T-helper 1 cell (primary cell): ENCODE data around the gene CNR2.
"Not testable (repeated sequence)": the region's sequence is repeated elsewhere in the genome, so short reads cannot be mapped to it uniquely, and the experiment has no call there.

Experiments
- DNase-seq, 5 donors: peaks; one replicate each; pipeline ENCODE4 v3.0.0-alpha.2; 2012 to 2020

CNR2 gene

DNA sequence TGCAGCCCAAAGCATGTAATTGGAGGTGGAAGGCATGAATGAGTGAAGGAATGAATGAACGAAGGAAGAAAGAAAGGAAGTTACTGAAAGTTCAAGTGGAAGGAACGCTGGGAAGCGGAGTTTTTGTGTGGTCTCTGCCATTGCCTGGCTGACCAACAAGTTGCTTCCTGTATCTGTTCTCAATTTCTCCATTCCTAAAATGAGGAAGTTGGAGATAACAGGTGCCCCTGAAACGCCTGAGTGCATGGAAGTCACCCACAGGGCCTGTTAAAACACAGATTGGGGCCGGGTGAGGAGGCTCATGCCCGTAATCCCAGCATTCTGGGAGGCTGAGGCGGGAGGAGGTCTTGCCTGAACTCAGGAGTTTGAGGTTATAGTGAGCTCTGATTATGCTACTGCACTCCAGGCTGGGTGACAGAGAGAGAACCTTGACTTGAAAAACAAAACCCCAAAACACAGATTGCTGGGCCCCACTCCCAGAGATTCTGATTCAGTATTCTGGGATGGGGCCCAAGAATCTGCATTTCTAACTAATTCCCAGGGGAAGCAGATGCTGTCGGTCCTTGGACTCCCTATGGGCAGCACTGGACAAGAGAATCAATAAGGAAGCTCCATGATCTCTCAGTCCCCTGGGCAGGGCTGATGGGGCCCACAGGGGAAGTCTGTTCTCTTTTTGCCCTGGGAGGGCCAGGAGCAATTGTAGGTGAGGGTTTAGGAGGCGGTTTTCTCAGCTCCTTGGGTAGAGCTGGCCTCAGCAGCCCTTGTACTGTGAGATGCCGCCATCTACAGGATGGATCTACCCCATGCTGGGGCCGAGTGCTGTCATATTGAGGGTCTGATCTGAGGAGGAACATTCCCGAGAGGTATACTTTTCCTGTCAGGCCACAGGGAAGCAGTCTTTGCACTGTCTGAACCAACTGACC is 3.3 kb upstream of the CNR2 start:
- DNase-seq, result peak in 3 of 5 donors; percentile 18 to 41 (median 27)

DNA sequence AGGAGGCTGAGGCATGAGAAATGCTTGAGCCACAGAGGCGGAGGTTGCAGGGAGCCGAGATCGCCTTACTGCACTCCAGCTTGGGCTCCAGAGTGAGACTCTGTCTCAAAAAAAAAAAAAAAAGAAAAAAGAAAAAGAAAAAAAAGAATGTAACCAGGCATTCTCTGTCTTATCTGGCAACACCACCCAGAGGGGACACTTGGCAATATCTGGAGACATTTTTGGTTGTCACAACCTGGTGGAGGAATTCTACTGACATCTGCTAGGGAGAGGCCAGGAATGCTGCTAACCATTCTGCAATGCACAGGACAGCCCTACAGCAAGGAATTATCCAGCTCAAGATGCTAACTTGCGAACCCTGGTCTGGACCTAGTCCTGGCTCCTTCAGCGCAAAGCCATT is 2.3 kb upstream of the CNR2 start:
- DNase-seq, result no peak

DNA sequence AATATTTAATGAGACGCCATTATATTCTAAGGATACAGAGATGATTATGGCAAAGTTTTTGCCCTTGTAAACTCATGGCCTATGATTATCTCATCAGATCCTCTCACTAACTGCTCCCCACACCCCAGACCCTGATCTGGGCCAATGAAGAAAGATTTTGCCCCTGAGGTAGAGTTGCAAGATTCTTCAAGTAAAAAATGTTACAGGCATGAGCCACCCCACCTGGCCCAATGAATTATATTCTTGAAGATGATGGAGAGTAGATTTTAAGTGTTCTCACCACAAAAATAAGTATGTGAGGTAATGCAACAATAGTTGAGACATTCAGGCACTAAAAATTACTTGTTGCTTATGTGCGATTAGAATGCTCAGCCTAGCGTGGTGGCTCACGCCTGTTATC is 1.8 kb upstream of the CNR2 start:
- DNase-seq, result no peak

DNA sequence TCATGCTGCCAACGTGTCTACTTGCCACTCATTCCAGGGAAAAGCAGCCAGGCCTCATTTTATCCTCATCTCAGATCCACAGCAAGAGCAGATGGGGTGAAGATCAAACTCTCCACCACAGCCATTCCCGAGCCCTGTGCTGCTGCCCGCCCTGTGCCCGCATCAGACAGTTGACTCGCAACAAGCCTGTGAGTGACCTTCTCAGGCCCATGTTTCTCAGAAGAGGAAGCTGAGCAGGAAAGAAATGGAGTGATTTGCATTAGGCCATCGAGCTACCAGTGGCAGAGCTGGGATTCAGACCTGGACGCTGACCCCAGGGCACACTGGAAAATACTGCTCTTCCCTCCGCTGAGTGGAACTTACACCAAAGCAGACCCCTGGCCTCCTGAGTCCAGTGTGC is 1.2 kb downstream of the CNR2 start:
- no peak for DNase-seq

DNA sequence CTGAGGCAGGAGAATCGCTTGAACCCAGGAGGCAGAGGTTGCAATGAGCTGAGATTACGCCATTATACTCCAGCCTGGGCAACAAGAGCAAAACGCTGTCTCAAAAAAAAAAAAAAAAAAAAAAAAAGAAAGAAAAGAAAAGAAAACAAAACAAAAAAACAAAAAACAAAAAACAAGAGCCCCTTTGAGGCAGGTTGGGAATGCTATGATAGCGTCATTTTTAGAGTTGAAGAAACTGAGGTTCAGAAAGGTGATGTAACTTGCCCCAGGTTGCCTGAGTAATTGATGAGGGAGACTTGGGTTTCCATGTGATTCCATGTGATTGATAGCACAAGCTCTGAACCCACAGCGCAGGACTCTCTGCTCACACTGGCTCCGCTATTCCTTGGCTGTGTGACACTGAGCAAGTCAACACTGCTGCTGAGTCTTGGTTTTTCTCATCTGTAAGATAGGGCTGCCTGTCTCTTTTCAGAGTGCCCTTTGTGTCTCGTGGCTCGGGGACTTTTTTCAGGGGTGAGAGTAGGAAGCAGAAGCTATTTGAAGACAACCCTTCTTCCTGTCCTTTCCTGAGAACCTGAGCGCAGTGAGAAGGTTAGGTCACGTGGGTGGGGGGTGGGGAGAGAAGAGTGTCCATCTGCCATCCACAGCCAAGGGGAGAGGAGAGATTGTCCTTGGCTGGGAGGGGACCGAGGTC is 2.5 kb downstream of the CNR2 start:
- DNase-seq, result no peak

DNA sequence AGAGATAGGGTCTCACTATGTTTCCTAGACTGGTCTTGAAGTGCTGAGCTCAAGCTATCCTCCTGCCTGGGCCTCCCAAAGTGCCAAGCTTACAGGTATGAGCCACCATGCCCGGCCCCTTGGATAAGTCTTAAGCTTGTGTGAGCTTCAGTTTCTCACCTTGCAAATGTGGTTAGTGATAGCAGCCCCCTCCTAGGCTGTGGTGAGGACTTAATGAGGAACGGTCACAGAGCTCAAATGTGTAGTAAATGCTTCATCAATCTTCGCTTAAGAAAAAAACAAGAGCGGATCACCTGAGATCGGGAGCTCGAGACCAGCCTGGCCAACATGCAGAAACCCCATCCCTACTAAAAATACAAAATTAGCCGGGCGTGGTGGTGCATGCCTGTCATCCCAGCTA is 3.0 kb downstream of the CNR2 start:
- no peak for DNase-seq

DNA sequence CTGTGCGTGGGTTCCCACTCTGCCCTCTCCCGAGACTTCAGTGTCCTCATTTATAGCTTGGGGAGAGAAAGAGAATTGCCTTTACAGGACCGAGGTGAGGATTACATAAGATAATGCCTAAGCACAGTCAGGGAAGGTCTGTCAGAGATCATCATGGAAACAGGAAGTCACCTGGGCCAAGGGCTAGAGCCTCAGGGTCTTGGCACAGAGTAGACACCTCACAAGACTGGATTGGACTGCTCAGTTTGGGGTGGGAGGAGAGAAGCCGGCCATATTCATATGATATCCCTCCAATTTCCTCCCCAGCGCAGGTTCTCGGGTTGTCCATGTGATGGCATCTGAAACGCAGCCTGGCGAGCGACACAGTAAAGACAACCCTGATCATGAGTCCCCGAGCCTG is 3.8 kb downstream of the CNR2 start:
- no peak for DNase-seq

DNA sequence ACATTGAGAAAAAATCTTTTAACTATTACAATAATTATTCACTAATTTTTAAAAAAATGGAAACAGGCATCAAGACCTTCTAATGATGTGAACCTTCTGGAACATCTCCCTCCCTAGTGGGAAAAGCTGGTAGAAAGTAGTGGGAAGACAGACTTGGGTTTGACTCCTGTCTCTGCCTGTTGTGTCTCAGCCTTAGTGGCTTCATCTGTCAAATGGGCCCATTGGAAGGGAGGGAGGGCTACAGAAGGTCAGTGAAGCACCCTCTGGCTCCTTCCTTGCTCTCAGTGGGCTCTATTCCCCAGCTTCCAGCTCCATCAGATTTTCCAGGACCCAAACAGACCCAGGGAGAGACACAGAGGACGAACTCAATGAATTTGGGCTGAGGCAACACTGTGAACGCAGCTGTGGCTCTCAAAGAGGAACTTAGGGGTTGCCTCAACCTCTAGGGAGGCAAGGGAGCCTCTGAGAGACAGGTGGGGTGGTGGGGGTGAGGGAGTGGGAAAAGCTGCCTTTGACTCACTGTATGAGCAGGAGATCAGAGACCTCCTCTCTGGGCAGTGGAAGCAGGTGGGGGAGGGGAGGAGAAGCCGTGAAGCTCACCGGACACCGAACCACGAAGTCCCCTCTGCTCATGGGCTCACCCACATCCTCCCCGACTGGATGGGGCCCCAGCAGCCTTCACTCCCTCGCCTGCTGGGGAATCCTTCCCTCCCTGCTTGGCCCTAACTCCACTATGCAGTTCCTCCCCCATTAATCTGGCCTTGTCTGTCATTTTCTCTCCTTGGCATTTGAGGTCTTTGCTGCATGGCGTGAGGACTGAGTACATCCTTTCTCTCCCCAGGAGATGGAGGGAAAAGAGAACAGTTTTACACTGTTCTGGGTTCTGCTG is 4.5 kb downstream of the CNR2 start:
- DNase-seq, result peak in 1 of 5 donors; percentile 41

DNA sequence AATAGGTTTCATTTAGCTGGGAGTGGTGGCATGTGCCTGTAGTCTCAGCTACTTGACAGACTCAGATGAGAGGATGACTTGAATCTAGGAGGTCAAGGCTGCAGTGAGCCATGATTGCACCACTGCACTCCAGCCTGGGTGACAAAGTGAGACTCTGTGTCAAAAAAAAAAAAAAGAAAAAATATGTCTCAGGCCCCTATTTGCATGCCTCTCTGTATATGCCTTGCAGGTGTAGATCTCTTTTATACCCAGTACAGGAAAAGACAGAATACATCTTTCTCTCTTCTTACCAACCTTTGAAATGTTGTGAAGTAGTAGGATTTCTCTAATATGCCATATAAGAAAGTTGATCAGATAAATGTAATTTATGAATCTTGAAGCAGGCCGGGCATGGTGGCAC is 6.4 kb downstream of the CNR2 start:
- no peak for DNase-seq

DNA sequence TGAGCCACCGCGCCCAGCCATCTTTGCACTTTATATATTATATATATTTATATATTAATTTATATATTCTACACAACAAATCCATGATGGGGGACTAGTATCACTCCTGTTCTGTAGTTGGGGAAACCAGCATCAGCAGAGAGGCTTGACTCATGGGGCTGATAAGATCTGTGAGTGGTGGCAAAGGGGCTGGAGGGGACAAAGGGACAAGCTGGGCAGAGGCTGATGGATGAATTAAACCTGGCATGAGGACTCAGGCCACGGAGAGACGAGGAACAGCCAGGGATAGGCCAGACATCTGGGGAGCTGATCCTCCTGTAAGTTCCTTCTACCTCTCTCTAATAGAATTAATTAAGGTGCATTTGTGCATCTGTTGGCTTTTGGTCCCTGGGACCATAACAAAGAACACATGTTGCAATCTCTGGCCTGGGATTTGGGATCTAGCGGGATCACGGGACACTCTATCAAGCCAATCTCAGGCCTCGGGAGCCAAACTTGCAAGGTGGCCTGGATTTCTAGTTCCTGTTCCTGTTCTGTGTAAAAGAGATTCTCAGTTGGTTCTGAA is 7.6 kb downstream of the CNR2 start:
- no peak for DNase-seq

DNA sequence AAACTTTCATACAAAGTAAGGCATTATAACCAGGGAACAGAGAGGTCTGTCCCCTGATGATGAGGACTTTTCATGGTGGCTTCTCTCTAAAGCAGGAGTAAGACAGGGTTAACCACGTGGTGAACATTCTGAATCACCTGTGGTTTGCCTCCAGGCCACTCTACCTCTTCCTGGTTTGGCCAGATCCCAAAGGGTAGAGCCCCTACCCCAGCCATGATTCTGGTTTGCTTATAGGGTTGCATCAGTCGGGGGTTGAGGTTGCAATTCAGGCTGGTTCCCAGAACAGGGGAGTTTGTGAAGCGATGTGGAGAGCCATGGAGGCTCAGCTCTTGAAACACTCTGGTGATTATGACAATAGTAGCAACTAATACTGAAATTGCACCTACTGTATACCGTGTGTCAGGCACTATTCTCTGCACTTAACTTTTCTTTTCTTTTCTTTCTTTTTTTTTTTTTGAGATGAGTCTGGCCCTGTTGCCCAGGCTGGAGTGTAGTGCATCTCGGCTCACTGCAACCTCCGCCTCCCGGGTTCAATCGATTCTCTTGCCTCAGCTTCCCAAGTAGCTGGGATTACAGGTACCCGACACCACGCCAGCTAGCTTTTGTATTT is 8.3 kb downstream of the CNR2 start:
- peak in 1 of 5 donors; percentile 64 for DNase-seq

DNA sequence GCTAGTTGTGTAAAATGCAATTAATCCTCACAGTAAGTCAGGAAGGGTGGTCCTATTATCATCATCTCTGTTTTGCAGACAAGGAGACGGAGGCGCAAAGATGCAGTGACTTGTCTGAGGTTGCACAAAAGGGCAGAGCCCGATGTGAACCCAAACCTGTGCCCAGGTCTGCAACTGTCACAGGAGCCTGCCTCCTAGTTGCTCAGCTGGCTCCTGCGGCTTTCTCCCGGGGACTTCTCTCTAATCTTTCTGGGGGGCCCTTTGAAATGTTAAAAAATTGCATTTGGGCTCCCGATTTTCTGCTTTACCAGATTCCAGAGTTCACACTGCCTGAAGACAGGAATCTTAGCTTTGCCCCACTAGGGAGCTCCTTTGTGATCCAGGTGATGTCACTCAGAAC is 9.4 kb downstream of the CNR2 start:
- no peak for DNase-seq

DNA sequence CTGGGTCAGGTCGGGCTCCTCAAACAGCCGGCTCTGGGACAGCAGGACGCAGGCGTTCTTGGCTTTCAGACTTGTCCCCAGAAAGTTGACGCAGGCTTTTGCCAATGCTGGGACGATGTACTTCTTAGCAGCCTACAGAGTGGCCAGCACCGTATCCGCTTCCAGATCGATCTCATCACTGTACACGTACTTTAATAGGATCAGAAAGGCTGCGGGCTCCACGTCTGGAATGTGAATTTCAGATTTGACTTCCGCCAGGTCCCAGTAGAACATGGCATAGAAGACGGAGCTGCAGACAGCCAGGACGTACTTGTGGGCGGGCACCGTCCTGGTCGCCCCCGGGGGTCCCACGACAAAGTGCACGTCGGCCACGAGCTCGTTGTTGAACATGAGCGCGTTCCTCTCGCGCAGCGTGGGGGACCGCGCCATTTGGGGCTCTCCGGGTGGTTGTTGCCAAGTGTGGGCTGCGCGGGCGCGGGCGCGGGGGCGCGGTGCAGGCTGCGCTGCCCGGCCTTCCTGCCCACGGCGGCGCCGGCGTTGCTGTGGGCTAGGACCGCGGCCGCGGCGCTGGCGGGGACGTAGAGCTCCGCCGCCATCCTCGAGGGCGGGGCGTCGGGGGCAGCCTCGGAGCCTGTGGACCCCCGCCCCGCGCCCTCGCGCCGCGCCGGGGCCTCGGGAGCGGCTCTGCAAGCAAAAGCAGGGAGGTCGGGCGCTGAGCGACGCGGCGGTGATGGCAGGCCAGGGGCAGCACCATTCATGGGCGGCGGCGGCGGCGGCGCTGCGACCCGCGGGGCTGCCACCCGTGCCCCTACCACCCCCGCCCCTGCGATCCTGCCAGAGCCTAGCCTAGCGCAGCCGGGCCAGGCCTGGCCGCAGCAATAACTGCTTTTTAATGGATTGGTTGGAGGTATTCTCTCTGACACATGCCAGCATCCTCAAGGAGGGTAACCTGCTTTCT is 10.6 kb downstream of the CNR2 start:
- DNase-seq, result no peak

DNA sequence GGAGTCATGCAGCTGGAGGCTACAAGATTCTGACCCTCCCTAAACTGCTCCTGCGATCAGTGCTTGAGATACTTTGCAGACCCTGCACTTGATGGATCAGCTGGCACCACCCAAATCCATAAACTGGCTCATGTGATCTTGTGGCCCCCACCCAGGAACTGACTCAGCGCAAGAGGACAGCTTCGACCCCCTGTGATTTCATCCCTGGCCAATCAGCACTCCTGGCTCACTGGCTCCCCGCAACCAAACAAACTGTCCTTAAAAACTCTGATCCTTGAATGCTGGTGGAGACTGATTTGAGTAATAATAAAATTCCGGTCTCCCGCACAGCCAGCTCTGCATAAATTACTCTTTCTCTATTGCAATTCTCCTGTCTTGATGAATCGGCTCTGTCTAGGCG is 13.1 kb downstream of the CNR2 start:
- DNase-seq, result not testable (repeated sequence)

DNA sequence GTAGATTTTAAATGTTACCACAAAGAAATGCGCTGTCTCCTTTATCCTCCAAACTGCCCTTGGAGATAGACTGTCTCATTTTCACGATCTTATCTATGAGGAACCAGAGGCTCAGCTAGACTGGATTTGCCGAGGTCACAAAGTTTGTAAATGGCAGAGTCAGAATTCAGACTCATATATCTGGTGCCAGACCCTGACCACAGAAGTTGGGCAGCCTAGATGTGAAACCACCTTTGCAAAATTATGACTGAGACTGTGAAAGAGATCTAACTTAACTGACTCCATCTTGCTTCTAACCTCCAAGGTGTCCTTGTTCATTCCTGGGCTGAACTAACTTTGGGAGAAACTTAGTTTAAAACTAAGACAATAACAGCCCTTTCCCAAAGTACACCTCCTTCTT is 14.1 kb downstream of the CNR2 start:
- peak in 1 of 5 donors; percentile 33 for DNase-seq

DNA sequence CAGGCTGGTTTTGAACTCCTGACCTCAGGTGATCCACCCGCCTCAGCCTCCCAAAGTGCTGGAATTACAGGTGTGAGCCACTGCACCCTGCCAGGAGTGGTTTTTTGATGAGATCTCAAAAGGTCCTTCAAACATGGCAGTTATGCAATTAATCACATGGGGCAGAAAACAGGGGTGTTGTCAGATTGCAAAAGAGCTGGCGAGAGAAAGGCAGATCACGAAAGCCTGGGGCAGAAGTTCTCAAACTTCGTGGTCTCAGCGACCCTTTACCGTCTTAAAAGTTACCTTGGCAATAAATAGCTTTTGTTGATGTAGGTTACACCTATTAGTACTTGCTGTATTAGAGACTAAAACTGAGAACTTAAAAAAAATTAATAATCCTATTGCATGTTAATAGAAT is 16.1 kb downstream of the CNR2 start:
- DNase-seq, result no peak

DNA sequence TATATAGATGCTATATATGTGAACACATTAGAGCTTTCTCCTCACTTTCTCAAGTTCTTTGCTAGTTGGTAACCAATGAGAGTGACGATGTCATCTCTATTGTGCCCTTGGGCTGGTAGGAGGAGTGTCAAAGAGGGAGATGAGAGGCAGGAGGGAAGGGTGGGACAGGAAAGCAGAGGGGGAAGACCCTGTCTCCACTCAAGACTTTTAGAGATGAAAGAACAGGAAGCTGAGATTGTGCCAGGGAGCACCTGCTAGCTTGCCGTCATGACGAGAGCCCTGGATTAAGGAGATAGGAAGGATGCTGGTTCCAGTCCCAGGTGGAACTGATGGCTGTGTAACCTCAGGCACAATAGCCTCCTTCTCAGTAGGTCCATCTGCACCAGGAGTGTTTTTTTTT is 16.7 kb downstream of the CNR2 start:
- no peak for DNase-seq

DNA sequence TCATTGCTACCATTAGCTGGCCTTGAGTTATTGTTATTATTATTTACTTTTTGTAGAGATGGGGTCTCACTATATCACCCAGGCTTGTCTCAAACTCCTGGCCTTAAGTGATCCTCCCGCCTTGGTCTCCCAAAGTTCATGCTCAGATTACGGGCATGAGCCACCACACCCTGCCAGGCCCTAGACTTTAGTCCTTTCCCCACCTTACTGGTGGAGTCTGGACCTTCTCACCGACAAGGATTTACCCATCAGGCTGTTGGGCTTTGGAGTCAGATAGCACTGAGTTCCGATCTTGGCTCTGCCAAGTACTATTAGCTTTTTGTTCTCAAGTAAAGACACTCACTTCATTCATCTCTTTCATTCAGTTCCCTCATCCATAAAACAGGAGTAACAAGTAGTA is 17.2 kb downstream of the CNR2 start:
- DNase-seq, result no peak

DNA sequence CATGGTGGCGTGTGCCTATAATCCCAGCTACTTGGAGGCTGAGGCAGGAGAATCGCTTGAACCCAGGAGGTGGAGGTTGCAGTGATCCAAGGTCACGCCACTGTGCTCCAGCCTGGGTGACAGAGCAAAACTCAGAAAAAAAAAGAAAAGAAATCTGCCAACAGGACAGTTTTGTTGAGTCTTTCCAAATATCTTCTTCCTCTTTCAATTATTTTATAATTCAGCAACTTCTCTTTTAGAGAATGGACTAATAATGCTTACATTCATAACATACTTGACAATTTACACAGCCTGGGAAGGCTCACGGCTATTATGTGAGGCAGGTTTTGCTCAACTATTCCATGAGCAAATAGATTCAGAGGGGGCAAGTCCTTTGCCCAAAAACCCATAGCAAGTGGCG is 18.1 kb downstream of the CNR2 start:
- no peak for DNase-seq

DNA sequence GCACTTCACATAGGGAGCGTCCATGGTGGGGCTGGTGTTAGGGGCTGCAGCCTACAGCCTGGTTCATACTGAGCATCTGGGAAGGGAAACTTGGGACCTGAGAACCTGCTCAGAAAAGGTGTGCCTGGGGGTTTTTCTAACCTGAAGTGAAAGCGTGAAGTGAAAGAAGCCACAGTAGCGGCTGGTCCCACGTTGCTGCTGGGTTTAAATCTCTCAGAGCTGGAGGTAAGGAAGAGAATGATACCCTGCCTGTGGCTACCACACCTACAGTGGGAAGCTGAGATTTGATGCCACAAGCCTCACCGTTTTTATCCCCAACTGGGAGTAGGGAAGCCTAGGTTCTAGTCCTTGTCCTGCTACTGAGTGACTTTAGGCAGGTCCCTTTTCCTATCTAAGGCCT is 24.1 kb downstream of the CNR2 start:
- no peak for DNase-seq

DNA sequence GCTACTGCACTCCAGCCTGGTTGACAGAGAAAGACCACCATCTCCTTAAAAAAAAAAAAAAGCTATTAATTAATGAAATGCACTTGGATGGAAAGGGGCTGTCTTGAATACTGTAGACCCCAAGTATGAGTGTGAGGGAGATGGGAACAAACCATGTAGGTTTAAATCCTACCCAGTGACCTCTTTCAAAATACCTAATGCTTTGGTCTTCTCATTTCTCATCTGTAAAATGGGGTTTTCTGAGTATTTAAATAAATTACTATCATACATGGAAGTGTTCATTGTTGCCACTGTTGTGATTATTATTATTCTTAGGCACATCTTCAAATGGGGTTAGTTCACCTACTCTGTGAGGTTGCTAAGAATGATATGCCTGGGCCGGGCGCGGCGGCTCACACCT is 27.9 kb downstream of the CNR2 start:
- DNase-seq, result no peak
